ENCODE results near the gene ZBTB46.
"Not testable (repeated sequence)": the region's sequence is repeated elsewhere in the genome, so short reads cannot be mapped to it uniquely, and the experiment has no call there.

Gene ZBTB46

DNA sequence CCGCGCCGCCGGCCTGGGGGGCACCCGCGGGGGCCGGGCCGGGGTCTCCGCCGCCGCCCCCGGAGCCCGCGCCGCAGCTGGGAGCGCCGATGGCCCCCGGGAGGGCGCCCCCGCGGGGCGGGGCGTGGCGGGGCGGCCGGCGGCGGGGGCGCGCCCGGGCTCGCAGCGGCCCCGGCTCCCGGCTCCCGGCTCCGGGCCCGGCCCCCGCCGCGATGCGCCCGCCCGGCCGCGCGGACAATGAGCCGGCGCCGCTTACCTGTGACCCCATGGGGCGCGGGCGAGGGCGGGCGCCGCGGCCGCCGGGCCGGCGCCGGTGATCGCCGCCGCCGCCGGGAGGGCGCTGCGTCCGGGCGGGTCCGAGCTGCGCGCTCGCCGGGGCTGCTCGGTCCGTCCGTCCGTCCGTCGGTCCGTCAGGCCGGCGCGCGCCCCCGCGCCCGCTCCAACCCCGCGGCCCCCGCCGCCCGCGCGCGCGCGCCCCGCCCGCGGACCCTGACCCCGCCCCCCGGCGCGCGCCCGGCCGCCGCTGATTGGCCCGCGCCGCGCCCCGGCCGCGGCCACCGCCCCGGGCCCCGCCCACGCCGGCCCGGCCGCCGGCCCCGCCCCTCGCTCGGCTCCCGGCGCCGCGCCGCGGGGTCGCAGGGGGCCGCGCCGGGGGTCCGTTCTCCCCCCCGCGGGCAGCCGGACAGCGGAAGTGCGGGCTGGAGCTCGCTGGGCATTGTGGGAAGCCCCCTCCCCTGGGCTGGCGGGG lies at the start of gene ZBTB46:
ZBTB46 (minus strand) TSS at position 424 of the 748 bp plus-strand sequence. CDS start 40,507 bp downstream, outside the sequence.
- H3K27ac ChIP-seq: no peak within 1 kb of the TSS
- TF ChIP-seq ZFX (IDR thresholded peaks at IDR 0.05; ENCODE audit: borderline replicate concordance) (no peak), CTCF (IDR thresholded peaks at IDR 0.05) (no peak)

DNA sequence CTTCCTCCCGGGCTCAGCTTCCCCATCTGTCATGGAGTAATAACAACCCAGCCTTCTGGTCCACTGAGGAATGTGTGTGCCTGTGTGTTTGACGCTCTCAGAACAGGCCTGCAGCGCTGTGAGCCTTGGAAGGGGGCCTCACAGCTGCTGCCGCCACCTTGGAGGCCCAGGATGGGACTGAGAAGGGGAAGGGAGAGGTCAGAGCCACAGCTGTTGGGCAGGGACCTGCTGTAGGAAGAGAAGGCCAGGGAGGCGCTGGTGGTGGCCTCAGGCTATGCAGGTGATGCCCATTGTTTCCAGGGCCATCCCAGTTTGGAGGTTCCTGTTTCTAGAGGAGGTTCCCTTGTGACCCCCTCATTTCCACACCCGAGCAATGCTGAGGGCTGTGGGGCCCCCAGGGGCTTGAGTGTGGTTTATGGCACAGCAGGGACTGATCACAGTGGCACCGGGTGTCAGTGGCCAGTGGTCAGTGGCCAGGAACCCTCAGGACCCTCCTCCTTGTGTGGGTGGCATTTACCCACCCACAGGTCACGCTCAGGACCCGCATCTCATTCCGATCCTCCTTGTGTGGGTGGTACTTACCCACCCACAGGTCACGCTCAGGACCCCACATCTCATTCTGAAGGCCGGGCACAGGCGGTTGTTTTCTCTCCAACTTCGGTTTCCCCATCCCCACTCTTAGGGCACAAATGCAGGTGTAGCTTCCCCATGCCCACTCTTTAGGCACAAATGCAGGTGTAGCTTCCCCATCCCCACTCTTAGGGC lies 48.0 kb upstream of the ZBTB46 start:
- H3K27ac ChIP-seq: no peak overlapping the region
- TF ChIP-seq ZFX (IDR thresholded peaks at IDR 0.05; ENCODE audit: borderline replicate concordance) (no peak), CTCF (IDR thresholded peaks at IDR 0.05) (no peak)

- no peak for TF ChIP-seq CTCF (IDR thresholded peaks at IDR 0.05)
- TF ChIP-seq ZFX (IDR thresholded peaks at IDR 0.05; ENCODE audit: borderline replicate concordance): no peak
- H3K27ac ChIP-seq: no peak overlapping the region
Observed at GRCh38 chr20:63877755-63878470, 46.8 kb upstream of the ZBTB46 start.

DNA sequence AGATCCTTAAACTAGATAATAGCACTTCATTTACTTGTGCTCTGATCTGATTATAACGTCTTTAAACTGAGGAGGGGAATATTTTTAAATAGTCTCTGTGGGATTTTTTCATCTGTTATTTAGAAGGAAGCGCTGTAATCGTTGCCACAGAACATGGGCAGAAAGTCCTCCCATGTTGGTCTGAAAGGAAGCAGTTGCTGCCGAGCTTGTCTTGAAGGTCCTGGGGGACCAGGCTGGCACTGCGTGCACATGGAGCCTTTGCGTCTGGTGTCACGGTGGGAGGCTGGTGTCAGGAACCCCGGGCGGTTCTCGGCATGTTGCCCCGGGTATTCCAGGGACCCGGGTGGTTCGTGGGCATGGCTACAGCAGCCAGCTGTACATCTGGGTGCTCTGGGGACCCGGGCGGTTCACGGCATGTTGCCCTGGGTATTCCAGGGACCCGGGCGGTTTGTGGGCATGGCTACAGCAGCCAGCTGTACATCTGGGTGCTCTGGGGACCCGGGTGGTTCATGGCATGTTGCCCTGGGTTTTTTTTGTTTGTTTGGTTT lies 45.5 kb upstream of the ZBTB46 start:
- TF ChIP-seq ZFX (IDR thresholded peaks at IDR 0.05; ENCODE audit: borderline replicate concordance): no peak
- no peak for TF ChIP-seq CTCF (IDR thresholded peaks at IDR 0.05)
- H3K27ac ChIP-seq: no peak overlapping the region

DNA sequence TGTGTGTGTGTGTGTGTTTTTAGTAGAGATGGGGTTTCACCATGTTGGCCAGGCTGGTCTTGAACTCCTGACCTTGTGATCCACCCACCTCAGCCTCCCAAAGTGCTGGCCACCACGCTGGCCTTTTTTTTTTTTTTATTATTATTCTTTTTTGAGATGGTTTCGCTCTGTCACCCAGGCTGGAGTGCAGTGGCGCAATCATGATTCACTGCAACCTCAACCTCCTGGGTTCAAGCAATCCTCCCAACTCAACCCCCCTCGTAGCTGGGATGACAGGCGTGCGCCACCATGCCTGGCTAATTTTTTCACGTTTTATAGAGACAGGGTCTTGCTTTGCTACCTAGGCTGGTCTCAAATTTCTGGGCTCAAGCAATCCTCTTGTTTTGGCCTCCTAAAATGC lies 43.2 kb upstream of the ZBTB46 start:
- H3K27ac ChIP-seq: not testable (repeated sequence)

DNA sequence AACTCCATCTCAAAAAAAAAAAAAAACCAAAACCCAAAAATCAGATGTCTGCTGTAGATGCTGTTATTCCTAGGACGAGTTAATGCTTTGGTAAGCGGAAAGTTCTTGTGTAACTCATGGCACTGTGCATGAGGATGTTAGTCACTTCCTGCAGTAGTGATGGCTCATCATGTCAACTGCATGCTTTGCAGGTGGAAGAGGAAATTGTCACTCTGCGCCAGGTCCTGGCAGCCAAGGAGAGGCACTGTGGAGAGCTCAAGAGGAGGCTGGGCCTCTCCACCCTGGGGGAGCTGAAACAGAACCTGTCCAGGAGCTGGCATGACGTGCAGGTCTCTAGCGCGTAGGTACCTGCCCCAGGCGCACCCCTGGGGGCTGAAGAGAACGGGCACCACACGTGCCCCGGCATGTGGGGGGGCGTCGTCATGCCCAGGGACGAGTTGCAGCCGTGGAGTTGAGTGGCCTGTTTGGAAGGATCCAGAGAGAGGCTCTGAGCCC lies 42.5 kb upstream of the ZBTB46 start:
- TF ChIP-seq CTCF (IDR thresholded peaks at IDR 0.05) (no peak), ZFX (IDR thresholded peaks at IDR 0.05; ENCODE audit: borderline replicate concordance) (no peak)
- no peak overlapping the region for H3K27ac ChIP-seq

GRCh38 chr20:63868264-63868663 lies 37.2 kb upstream of the ZBTB46 start:
- H3K27ac ChIP-seq: no peak overlapping the region
- TF ChIP-seq ZFX (IDR thresholded peaks at IDR 0.05; ENCODE audit: borderline replicate concordance): no peak
- TF ChIP-seq CTCF (IDR thresholded peaks at IDR 0.05): no peak

DNA sequence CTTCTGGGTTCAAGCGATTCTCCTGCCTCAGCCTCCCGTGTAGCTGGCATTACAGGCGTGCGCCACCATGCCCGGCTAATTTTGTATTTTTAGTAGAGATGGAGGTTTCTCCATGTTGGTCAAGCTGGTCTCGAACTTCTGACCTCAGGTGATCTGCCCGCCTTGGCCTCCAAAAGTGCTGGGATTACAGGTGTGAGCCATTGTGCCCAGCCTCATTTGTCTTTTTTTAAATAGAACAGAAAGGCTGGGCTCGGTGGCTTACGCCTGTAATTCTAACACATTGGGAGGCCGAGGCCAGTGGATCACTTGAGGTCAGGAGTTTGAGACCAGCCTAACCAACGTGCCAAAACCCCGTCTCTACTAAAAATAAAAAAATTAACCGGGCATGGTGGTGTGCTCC lies 36.0 kb upstream of the ZBTB46 start:
- not testable (repeated sequence) for H3K27ac ChIP-seq

All from 22Rv1 (cell line).